Left hindlimb (tissue), 1 donor: ENCODE measurements around the gene UCN.
"Not testable (repeated sequence)": the region's sequence is repeated elsewhere in the genome, so short reads cannot be mapped to it uniquely, and the experiment has no call there.

Experiments used
- DNase-seq: peaks from one replicate; pipeline ENCODE4 v3.0.0-alpha.2; 2018

The UCN gene

GRCh38 chr2:27281855-27282559 lies 26.2 kb downstream of the UCN start, which contains the start of gene TRIM54:
Gene TRIM54, plus strand, starts transcription at chr2:27282429. Its CDS starts 303 bp downstream, at chr2:27282732.
- DNase-seq, result no peak

DNA sequence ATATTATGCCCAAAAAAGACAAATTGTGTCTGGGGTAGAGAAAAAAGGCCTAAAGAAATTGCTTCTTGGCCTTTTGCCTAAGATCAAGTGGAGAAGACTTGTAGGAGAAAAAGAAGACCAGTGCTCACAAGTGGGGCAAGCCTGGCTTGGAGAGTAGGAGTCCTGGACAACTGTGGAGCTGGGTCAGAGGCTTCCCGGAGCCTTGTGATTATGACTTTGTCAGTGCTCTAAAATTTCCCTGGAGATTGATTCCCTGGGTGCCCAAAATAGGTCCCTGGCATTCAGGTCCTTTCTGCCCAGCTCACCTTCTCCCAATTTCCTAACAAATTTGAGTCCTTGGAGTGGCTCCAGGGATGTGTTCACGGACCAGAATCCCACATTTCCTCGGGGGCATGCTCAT lies 26.8 kb downstream of the UCN start:
- DNase-seq, result no peak

- DNase-seq, result no peak
These were observed 27.4 kb downstream of the UCN start for GRCh38 chr2:27280826-27281225.

GRCh38 chr2:27278010-27278409 lies 30.2 kb downstream of the UCN start:
- no peak for DNase-seq

- no peak for DNase-seq
These were observed 32.8 kb downstream of the UCN start, which contains the start of gene DNAJC5G for GRCh38 chr2:27275211-27276150. Gene DNAJC5G, plus strand, starts transcription at chr2:27275433. Its CDS starts 1,296 bp downstream, at chr2:27276729.

DNA sequence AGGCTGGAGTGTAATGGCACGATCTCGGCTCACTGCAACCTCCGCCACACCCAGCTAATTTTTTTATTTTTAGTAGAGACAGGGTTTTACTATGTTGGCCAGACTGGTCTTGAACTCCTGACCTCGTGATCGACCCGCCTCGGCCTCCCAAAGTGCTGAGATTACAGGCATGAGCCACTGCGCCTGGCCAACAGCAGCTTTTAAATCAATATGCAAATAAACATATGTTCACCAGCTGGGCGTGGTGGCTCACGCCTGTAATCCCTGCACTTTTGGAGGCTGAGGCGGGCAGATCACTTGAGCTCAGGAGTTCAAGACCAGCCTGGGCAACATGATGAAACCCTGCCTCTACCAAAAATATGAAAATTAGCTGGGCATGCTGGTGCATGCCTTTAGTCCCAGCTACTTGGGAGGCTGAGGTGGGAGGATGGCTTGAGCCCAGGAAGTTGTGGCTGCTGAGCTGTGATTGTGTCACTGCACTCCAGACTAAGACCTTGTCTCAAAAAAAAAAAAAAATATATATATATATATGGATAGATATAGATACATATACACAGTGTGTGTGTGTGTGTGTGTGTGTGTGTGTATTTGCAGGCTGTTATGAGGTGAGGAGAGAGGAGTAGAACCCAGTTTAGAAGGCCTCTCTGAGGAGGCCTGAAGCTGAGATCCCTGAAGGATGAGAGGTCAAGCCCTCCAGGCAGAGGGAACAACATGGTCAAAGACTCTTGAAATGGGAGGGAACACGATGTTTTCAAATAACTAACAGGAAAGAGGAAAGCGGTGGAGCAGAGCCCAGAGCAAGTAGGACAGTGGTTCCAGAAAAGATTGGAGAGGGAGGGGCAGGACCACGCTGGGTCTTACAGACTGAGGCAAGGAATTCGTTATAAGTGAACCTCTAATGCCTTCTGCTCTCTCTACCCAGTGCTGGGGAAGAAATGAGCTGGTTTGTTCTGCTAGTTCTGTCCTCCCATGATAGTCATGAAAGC lies 35.4 kb downstream of the UCN start:
- not testable (repeated sequence) for DNase-seq

- no peak for DNase-seq
These were observed 36.5 kb downstream of the UCN start for GRCh38 chr2:27271631-27272340.

DNA sequence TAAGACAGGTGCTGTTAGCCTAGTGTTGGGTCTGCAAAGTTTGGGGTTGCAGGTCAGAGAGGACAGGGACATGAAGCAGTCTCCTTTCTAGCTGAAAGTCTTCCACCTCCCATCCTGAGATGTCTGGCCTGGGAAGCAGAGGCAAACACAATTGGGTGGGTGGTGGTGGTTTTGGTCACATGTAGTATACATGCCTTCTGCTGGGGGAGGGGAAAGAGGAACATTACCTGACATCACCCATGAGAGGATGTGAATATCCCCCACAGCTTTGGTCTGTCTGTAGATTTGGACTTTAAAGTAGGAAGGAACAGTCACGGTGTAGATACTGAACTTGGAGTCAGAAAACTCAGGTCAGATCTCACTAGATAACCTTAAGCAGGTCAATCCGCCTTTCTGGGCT lies 37.6 kb downstream of the UCN start:
- DNase-seq, result no peak

GRCh38 chr2:27270131-27270530 lies 38.1 kb downstream of the UCN start:
- no peak for DNase-seq

- not testable (repeated sequence) for DNase-seq
These were observed 39.9 kb downstream of the UCN start for GRCh38 chr2:27268296-27268695.

- DNase-seq, result no peak
These were observed 42.7 kb downstream of the UCN start for GRCh38 chr2:27265536-27265870.

DNA sequence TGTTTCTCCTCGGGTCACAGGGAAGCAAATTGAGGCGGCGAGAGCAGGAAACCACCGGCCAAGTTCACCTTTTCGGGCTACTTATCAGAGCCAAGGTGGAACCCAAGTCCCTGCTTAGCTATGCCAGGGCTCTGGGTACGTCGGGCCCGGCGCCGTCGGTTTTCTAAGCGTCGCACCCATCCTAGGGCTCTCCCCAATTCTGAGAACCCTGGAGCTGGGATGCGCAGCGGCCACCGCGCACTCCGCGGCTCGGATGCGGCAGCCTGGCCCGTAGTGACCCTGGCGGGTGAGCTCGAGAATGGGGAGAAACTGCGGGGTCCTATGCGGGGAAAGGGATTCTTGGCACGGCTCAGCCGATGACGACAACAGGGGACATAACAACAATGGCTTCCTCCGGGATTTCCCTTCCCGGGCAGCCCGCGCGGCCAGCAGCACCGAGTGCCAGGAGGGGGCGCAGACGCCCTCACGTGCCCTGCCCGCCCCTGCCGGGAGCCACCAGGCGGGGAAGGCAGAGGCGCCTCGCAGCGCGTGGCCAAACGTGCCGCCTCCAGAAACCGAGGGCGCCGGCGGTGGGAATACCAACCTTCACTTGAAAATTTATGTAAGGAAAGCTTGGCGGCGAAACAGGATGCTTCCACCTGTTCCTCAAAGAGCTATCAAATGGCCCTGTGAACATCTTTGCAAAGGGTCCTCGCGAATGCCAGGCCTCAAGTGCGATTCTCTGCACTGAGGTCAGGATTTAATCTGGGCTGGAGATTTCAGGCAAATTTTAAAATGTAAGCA lies 43.3 kb downstream of the UCN start:
- DNase-seq, result peak; percentile 68

DNA sequence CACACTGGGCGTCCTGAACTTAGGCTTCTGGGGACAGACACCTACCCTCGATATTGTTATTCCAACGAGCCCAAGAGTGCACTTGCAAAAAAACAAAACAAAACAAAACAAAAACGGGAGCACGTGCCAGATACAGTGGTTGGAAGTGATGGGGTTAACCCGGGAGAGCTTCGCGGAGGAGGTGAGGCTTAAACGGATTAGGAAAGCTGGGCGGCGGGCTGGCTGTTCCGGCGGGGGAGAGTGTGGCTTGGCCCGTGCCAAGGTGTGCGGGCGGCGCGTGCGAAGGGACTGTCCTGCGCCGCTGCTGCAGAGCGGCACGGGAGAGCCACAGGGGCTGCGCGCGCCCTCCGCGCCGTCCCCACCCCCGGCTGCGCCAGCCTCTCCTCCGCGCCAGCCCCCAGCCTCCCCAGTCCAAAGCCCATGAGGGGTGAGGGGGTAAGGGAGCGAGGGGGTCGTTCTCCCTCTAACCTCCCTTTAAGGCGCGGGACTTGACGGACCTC lies 43.9 kb downstream of the UCN start:
- DNase-seq, result no peak

DNA sequence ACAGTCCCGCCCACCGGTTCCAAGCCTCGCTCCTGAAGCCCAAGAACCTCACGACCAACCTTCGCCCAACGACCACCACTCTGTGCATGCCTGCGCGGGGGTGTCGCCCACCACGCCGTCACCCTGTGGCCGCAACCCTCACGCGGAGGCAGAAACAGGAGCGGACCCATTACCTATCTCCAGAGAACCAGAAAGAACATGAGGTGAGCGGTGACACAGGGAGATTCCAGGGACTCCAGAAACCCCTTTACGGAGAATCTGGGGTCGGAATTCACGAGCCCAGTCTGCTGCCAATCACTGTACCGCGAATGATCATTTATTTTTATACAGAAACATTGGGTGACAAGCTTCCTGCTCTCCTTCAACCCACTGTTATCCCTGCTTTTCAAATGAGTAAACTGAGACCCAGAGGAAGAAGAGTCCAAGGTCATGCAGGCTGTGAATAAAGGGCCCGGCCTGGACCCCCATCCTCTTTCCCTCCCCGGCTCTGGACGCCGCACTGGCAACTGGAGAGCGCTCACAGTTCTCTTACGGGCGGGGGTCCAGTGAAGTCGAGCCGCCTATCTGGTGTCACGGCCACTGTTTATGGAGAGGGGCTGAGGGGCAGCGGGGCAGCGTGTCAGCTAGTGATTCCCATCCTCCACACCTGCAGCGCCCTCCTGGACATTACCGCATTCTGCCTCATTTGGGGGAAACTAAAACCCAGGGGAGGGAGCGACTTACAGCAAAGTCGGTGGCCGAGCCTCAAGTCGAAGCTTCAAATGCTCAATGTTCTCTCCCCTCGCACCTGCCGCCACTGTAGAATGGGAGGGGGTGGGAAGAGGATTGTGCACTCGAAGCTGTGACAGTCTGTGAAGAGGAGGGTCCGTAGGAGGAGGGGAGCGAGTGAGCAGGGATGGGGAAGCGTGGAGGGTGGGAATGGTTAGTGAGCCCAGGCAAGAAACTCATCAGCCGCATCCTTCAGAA lies 44.7 kb downstream of the UCN start:
- no peak for DNase-seq

DNA sequence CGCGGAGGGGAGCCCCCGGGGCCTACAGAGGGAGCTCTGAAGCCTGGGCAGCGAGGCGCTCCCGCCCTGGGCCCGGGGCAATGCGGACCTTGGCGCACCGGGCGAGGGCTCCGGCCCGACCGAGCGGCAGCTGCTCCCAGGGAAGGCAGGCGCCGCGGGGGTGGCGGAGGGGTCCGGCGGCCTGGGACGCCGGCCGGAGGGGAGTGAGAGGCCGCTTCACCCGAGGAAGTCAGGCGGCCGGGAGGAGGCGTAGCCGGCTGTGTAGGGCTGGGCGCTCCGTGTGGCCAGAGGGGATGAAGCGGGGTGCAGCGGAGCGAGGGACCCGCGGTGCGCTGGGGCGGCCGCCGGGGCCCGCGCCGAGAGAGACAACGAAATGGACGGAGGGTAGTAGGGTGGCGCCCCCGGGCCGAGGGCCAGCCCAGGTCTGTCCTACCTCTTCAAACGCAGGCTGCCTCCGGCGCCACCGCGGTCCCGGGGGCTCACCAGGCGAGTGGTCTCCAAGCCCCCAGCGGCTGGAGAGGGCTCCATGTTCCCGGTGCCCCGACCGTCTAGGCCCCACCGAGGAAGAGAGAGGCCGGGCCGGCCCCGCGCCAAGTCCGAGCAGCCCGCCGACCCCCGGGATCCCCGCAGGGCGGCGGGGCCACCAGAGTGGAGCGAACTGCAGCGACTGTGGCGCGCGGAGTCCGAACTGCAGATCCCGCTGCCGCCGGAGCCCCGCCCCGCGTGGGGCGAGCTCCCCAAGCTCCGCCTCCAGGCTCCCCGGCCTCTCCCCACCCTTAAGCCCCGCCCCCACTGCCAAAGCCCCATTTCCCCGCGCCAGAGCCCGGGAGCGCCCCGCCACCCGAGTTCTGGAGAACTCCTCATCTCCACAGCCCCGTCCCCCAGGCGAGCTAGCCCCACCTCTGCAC lies 45.6 kb downstream of the UCN start, which contains the start of gene SLC30A3:
Gene SLC30A3 (minus strand): TSS at position 669 of the 908 bp plus-strand sequence. CDS start 141 bp downstream, at position 528.
- peak; percentile 50 for DNase-seq

DNA sequence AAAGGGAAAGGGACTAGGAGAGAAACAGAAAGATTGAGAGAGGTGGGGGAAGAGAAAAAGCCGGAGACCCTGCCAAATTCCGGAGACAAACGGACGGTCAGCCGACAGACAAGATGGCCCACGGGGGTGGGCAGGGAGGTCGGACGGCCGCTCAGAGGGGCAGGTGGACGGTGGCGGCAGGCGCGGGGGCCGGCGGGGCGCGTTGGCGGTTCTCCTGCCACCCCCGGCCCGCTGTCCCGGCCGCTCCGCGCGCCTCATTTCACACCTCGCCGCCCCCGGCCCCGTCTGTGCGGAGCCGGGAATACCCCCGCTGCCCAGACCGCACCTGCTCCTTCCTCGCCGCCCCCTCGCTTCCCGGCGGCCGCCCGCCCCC lies 46.3 kb downstream of the UCN start:
- no peak for DNase-seq

DNA sequence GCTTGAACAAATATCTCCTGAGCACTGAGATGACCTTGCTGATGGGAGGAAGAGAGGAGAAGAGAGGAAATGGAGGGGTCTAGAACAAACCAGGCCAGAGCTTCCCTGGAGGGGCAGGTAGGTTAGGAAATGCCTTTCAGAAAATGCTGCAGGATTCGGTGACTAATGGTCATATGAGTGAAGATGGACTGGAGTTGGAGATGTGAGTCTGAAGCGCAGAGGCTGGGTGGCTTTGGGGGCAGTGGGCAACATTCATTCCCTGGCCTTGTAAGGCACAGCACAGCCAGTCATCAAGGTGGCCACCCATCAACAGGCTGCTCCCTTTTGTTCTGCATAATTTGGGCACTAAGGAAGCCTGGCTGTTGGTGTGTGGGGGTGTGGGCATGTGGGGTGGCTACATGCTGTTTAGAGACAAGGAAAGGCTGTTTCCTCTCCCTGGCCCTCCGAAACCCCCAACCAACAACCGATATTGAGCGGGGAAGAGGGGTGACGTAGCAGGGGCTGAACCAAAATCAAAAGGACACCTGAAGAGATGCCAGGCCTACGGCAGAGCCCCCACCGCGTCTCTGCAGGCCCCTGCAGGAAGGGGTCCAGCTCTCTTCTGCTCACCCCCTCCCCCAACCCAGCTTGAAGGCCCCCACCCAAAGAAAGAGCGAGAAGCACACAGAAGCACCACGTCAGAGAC lies 46.9 kb downstream of the UCN start:
- DNase-seq, result no peak

DNA sequence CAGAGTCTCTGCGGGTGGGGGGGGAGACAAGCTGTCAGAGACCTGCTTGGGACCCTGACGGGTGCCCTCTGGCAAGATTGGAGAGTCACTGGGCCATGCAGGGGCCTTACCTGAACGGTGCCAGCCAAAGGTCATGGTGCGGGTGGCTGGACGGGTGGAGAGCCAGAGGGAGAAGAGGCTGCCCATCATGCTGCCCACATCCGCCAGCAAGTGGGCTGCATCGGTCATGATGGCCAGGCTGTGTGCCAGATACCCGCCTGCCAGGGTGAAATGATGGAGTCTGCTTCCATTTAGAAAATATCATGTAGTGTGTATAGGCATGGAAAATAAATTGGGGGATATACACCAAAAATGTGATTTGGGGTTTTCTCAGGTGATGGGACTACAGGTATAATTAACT lies 50.2 kb downstream of the UCN start:
- no peak for DNase-seq
